ENCODE measurements around the gene TP73.

The TP73 gene

DNA sequence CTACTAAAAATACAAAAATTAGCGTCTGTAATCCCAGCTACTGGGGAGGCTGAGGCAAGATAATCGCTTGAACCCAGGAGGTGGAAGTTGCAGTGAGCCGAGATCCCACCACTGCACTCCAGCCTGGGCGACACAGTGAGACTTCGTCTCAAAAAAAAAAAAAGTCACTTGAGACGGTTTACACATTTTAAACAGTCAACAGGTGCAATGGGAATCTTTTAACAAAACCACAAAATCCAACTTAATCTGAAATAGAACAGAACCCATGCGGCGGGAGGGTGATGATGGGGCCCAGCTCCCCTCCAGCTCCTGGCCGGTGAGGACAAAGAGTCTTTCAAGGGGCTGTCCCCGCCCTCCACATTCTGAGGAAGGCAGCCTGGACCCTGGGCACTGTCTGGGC, 48.3 kb downstream of the TP73 start:
- H3K27me3 ChIP-seq (ENCODE audit: control insufficient read depth, low read length) = no peaks in the 10 kb centered on the region
- H3K27ac ChIP-seq (ENCODE audit: low read depth, low read length) = no peak overlapping the region
- no peak overlapping the region for H3K4me3 ChIP-seq (ENCODE audit: low read length)
- H3K9me3 ChIP-seq (ENCODE audit: control insufficient read depth, insufficient read depth, low read length) = no peaks in the 10 kb centered on the region
- H3K4me2 ChIP-seq (ENCODE audit: low read length) = no peak overlapping the region
- H3K36me3 ChIP-seq (ENCODE audit: control insufficient read depth, low read length) = no peaks in the 10 kb centered on the region
- no peaks in the 10 kb centered on the region for H3K79me2 ChIP-seq (ENCODE audit: control insufficient read depth, low read length)
- peaks cover 17% of the 10 kb centered on the region for H3K4me1 ChIP-seq (ENCODE audit: control insufficient read depth, low read length)
- TF ChIP-seq EZH2phosphoT487 (IDR thresholded peaks at IDR 0.05; ENCODE audit: borderline replicate concordance, low read length) = no peak
- TF ChIP-seq, protein P1, sequence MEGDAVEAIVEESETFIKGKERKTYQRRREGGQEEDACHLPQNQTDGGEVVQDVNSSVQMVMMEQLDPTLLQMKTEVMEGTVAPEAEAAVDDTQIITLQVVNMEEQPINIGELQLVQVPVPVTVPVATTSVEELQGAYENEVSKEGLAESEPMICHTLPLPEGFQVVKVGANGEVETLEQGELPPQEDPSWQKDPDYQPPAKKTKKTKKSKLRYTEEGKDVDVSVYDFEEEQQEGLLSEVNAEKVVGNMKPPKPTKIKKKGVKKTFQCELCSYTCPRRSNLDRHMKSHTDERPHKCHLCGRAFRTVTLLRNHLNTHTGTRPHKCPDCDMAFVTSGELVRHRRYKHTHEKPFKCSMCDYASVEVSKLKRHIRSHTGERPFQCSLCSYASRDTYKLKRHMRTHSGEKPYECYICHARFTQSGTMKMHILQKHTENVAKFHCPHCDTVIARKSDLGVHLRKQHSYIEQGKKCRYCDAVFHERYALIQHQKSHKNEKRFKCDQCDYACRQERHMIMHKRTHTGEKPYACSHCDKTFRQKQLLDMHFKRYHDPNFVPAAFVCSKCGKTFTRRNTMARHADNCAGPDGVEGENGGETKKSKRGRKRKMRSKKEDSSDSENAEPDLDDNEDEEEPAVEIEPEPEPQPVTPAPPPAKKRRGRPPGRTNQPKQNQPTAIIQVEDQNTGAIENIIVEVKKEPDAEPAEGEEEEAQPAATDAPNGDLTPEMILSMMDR (IDR thresholded peaks at IDR 0.05; ENCODE audit: low read depth, low read length, poor library complexity, severe bottlenecking) = no peak
- no peaks in the 10 kb centered on the region for H3F3A ChIP-seq (ENCODE audit: control insufficient read depth, insufficient read depth)
- H3K9me2 ChIP-seq (replicated peaks; ENCODE audit: control insufficient read depth, low read length) = no peaks in the 10 kb centered on the region
- H4K20me1 ChIP-seq (ENCODE audit: control insufficient read depth, insufficient read depth, low read depth, low read length) = no peaks in the 10 kb centered on the region; the same call in 1 of the 2 replicates

DNA sequence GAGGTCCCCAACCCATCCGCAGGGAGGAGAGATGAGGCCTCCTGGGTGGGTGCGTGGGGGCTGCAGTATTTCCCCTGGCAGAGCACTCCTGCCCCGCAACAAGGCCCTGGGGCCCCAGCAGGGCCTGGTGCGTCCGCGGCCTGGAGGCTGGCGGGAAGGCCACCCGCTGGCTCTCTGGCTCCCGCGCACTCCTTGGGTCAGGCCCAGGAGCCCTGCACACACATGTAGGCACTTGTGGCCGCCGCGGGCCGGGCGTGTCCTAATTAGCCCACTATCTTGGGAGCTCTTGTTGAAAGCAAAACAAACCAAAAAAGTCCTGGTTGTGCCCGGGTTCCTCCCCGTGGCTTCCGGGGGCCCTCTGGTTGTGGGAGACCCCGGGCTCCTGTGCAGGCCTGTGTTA, 50.2 kb downstream of the TP73 start:
- Histone ChIP-seq H3K4me2 (ENCODE audit: low read length) (no peak overlapping the region), H3K36me3 (ENCODE audit: control insufficient read depth, low read length) (no peaks in the 10 kb centered on the region), H3K4me3 (ENCODE audit: low read length) (no peak overlapping the region), H3K9me3 (ENCODE audit: control insufficient read depth, insufficient read depth, low read length) (no peaks in the 10 kb centered on the region), H4K20me1 (ENCODE audit: control insufficient read depth, insufficient read depth, low read depth, low read length) (no peaks in the 10 kb centered on the region), H3K27ac (ENCODE audit: low read depth, low read length) (no peak overlapping the region), H3F3A (ENCODE audit: control insufficient read depth, insufficient read depth) (no peaks in the 10 kb centered on the region), H3K79me2 (ENCODE audit: control insufficient read depth, low read length) (no peaks in the 10 kb centered on the region), H3K4me1 (ENCODE audit: control insufficient read depth, low read length) (peaks cover 17% of the 10 kb centered on the region), H3K27me3 (ENCODE audit: control insufficient read depth, low read length) (no peaks in the 10 kb centered on the region), H3K9me2 (replicated peaks; ENCODE audit: control insufficient read depth, low read length) (no peaks in the 10 kb centered on the region)
- TF ChIP-seq EZH2phosphoT487 (IDR thresholded peaks at IDR 0.05; ENCODE audit: borderline replicate concordance, low read length) = no peak
- TF ChIP-seq, protein P1 (IDR thresholded peaks at IDR 0.05; ENCODE audit: low read depth, low read length, poor library complexity, severe bottlenecking) = no peak

DNA sequence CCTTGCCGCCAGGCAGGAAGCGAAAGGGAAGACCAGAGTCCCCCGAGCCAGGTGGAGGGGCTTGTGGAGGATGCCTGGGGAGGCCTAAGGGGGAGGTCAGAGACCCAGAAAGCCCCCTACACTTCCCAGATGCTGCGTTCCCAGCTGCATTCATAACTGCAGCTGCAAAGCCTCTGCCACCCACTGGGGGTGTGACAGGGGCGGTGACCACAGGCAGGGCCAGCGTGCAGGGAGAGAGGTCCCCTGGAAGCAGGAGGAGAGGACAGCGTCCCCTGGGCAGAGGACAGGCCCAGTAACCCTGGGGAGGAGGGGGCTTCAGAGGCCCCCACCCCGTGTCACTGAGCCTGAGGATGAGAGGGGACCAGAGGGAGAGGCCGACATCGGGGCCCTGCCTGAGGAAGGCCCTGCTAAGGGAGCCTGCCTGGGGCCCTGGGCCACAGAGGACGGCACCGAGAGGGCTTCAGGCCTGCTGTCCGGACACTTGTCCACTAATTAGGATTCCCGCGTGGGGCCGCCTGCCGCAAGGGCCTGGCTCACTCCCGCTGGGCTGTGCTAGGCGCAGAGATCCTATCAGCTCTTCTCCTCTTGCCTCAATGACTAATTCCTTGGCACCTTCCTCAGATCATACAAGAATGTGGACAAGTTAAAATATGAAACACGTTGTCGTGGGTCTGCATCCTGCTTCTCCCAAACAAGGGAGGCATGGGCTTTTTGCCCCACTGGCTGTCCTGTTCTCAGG, 50.8 kb downstream of the TP73 start:
- Histone ChIP-seq H4K20me1 (ENCODE audit: control insufficient read depth, insufficient read depth, low read depth, low read length) (no peaks in the 10 kb centered on the region), H3K4me2 (ENCODE audit: low read length) (peak overlapping the region; percentile 57), H3K27ac (ENCODE audit: low read depth, low read length) (no peak overlapping the region), H3K4me3 (ENCODE audit: low read length) (peak overlapping the region; percentile 42; the same call in 1 of the 2 replicates), H3K9me2 (replicated peaks; ENCODE audit: control insufficient read depth, low read length) (no peaks in the 10 kb centered on the region), H3F3A (ENCODE audit: control insufficient read depth, insufficient read depth) (no peaks in the 10 kb centered on the region), H3K4me1 (ENCODE audit: control insufficient read depth, low read length) (peaks cover 17% of the 10 kb centered on the region), H3K79me2 (ENCODE audit: control insufficient read depth, low read length) (no peaks in the 10 kb centered on the region), H3K36me3 (ENCODE audit: control insufficient read depth, low read length) (no peaks in the 10 kb centered on the region; the same call in 1 of the 2 replicates), H3K9me3 (ENCODE audit: control insufficient read depth, insufficient read depth, low read length) (no peaks in the 10 kb centered on the region), H3K27me3 (ENCODE audit: control insufficient read depth, low read length) (no peaks in the 10 kb centered on the region)
- TF ChIP-seq EZH2phosphoT487 (IDR thresholded peaks at IDR 0.05; ENCODE audit: borderline replicate concordance, low read length) = no peak
- TF ChIP-seq, protein P1 (IDR thresholded peaks at IDR 0.05; ENCODE audit: low read depth, low read length, poor library complexity, severe bottlenecking) = no peak

Measured in DOHH2 (cell line).